Ishikawa (cell line): Measurements from ENCODE around the gene BCL2L1.

Experiments used
- TCF12 ChIP-seq: IDR thresholded peaks from 2 replicates; pipeline ENCODE4 v1.6.1; 2012; ENCODE audit warnings: low read depth
- USF1 ChIP-seq: IDR thresholded peaks from 2 replicates; pipeline ENCODE4 v1.6.1; 2012

- TF ChIP-seq TCF12 (no peak), USF1 (no peak)
Measured at GRCh38 chr20:31694842-31695593, 27.6 kb downstream of the BCL2L1 start.
